Parathyroid adenoma (tissue), 2 donors: ENCODE results near the gene TBX21.

ENCODE experiments used
- H2AFZ ChIP-seq: fragments of 300-600 bp; sonication (generic); one replicate; pipeline ENCODE4 v1.7.0; 2017; ENCODE audit warnings: antibody characterized with exemption, mild to moderate bottlenecking
- H3K27ac ChIP-seq: fragments of 300-600 bp; sonication (generic); one replicate; pipeline ENCODE4 v1.7.0; 2017
- H3K27me3 ChIP-seq: fragments of 300-600 bp; sonication (generic); one replicate; pipeline ENCODE4 v1.7.0; 2017; ENCODE audit warnings: low read length; ENCODE audit not compliant: control insufficient read depth, insufficient read depth
- H3K36me3 ChIP-seq: fragments of 300-600 bp; sonication (generic); one replicate; pipeline ENCODE4 v1.7.0; 2017; ENCODE audit warnings: low read length; ENCODE audit not compliant: control insufficient read depth, insufficient read depth
- H3K4me1 ChIP-seq: fragments of 300-600 bp; sonication (generic); one replicate; pipeline ENCODE4 v1.7.0; 2017; ENCODE audit warnings: control low read depth
- H3K4me2 ChIP-seq: fragments of 300-600 bp; sonication (generic); one replicate; pipeline ENCODE4 v1.7.0; 2017; ENCODE audit warnings: low read length
- H3K4me3 ChIP-seq: fragments of 300-600 bp; sonication (generic); one replicate; pipeline ENCODE4 v1.7.0; 2017; ENCODE audit warnings: low read depth, low read length
- H3K79me2 ChIP-seq: fragments of 300-600 bp; sonication (generic); one replicate; pipeline ENCODE4 v1.7.0; 2017; ENCODE audit warnings: control low read depth
- H3K9ac ChIP-seq: fragments of 300-600 bp; sonication (generic); one replicate; pipeline ENCODE4 v1.7.0; 2017; ENCODE audit warnings: mild to moderate bottlenecking
- H3K9me3 ChIP-seq: fragments of 300-600 bp; sonication (generic); one replicate; pipeline ENCODE4 v1.7.0; 2017; ENCODE audit warnings: low read length; ENCODE audit not compliant: control insufficient read depth
- TF ChIP-seq, protein P1 (sequence below): fragments of 300-600 bp; sonication (generic); IDR thresholded peaks from one replicate; pipeline ENCODE4 v1.7.0; 2017; ENCODE audit warnings: antibody characterized with exemption, mild to moderate bottlenecking
- donor health status: primary hyperparathyroidism.

TBX21 gene

GRCh38 chr17:47742319-47743181 is 9.5 kb downstream of the TBX21 start:
- Histone ChIP-seq H3K79me2 (no peaks in the 10 kb centered on the region), H3K9me3 (no peaks in the 10 kb centered on the region), H3K9ac (no peak overlapping the region), H2AFZ (no peak overlapping the region), H3K4me3 (no peak overlapping the region), H3K4me1 (no peaks in the 10 kb centered on the region), H3K36me3 (no peaks in the 10 kb centered on the region), H3K27me3 (no peaks in the 10 kb centered on the region), H3K4me2 (no peak overlapping the region), H3K27ac (no peak overlapping the region)
- TF ChIP-seq, protein P1, sequence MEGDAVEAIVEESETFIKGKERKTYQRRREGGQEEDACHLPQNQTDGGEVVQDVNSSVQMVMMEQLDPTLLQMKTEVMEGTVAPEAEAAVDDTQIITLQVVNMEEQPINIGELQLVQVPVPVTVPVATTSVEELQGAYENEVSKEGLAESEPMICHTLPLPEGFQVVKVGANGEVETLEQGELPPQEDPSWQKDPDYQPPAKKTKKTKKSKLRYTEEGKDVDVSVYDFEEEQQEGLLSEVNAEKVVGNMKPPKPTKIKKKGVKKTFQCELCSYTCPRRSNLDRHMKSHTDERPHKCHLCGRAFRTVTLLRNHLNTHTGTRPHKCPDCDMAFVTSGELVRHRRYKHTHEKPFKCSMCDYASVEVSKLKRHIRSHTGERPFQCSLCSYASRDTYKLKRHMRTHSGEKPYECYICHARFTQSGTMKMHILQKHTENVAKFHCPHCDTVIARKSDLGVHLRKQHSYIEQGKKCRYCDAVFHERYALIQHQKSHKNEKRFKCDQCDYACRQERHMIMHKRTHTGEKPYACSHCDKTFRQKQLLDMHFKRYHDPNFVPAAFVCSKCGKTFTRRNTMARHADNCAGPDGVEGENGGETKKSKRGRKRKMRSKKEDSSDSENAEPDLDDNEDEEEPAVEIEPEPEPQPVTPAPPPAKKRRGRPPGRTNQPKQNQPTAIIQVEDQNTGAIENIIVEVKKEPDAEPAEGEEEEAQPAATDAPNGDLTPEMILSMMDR: no peak

DNA sequence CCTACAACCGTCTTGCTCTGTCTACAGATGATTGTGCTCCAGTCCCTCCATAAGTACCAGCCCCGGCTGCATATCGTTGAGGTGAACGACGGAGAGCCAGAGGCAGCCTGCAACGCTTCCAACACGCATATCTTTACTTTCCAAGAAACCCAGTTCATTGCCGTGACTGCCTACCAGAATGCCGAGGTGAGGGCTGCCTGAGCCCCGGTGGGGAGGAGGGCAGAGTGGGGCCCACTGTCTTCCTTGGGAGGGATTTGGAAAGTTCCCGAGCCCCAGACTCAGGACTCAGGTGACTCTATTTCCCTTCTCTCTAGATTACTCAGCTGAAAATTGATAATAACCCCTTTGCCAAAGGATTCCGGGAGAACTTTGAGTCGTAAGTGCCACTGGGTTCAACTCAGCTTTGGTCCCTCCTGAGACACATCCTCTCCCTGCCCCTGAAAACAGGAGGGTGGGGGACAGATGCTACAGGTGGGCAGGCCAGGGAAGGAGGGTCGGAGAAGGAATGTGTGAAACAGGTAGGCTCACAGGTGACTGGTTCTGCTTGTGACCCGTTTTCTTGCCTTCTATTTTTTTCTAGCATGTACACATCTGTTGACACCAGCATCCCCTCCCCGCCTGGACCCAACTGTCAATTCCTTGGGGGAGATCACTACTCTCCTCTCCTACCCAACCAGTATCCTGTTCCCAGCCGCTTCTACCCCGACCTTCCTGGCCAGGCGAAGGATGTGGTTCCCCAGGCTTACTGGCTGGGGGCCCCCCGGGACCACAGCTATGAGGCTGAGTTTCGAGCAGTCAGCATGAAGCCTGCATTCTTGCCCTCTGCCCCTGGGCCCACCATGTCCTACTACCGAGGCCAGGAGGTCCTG is 11.4 kb downstream of the TBX21 start:
- no peak overlapping the region for H3K27ac ChIP-seq
- no peaks in the 10 kb centered on the region for H3K27me3 ChIP-seq
- TF ChIP-seq, protein P1: no peak
- H3K9ac ChIP-seq: no peak overlapping the region
- H3K79me2 ChIP-seq: no peaks in the 10 kb centered on the region
- no peak overlapping the region for H3K4me3 ChIP-seq
- no peak overlapping the region for H3K4me2 ChIP-seq
- H3K36me3 ChIP-seq: no peaks in the 10 kb centered on the region
- no peak overlapping the region for H2AFZ ChIP-seq
- H3K9me3 ChIP-seq: no peaks in the 10 kb centered on the region
- H3K4me1 ChIP-seq: no peaks in the 10 kb centered on the region

- Histone ChIP-seq H3K9me3 (no peaks in the 10 kb centered on the region), H3K36me3 (no peaks in the 10 kb centered on the region), H3K27me3 (no peaks in the 10 kb centered on the region), H3K4me3 (no peak overlapping the region), H2AFZ (no peak overlapping the region), H3K79me2 (no peaks in the 10 kb centered on the region), H3K4me2 (no peak overlapping the region), H3K27ac (no peak overlapping the region), H3K4me1 (no peaks in the 10 kb centered on the region), H3K9ac (no peak overlapping the region)
- TF ChIP-seq, protein P1: no peak
Observed at GRCh38 chr17:47745037-47745380, 12.0 kb downstream of the TBX21 start.

DNA sequence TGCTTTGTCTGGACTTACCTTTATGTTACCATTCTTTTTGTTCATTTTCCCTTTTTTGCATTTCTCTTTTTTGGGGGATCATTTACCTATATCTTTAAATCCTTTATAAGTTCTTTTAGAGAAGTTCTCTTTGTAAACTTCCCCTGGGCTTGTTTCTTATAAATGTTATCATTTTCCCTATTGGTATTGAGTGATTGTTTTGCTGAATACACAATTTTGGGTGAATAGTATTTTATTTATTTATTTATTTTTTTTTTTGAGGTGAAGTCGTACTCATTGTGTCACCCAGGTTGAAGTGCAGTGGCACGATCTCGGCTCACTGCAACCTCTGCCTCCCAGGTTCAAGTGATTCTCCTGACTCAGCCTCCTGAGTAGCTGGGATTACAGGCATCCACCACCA is 18.4 kb downstream of the TBX21 start:
- TF ChIP-seq, protein P1: no peak
- Histone ChIP-seq H3K9me3 (no peaks in the 10 kb centered on the region), H3K27me3 (no peaks in the 10 kb centered on the region), H3K9ac (no peak overlapping the region), H2AFZ (no peak overlapping the region), H3K4me2 (no peak overlapping the region), H3K4me3 (no peak overlapping the region), H3K79me2 (no peaks in the 10 kb centered on the region), H3K4me1 (no peaks in the 10 kb centered on the region), H3K36me3 (no peaks in the 10 kb centered on the region), H3K27ac (no peak overlapping the region)
